GM23248 (cell line): ENCODE results near the gene CACNB2.

Experiments used
- EZH2 ChIP-seq: fragments of 200-600 bp; sonication (generic); IDR thresholded peaks from 2 replicates; pipeline ENCODE4 v1.6.1; 2018; ENCODE audit warnings: antibody characterized with exemption, mild to moderate bottlenecking; ENCODE audit not compliant: insufficient read depth, poor library complexity, severe bottlenecking
- EZH2phosphoT487 ChIP-seq: fragments of 200-600 bp; sonication (generic); IDR thresholded peaks from 2 replicates; pipeline ENCODE4 v1.6.1; 2018; ENCODE audit warnings: antibody characterized with exemption, moderate library complexity, mild to moderate bottlenecking, low read depth; ENCODE audit not compliant: insufficient read depth

GRCh38 chr10:18100669-18101068 is 39.6 kb upstream of the CACNB2 start:
- TF ChIP-seq EZH2 (no peak), EZH2phosphoT487 (no peak)
